HCT116 (cell line): ENCODE measurements around the gene TWF2. TPM values are rescaled to one million over a fixed set of nuclear protein-coding genes. Genes with fewer than 3 reads are reported as not detected.

Experiments
- ATAC-seq: fragments of 200-7000 bp; cut with Tn5 transposase; 2 replicates; pipeline ENCODE4 v1.9.1; 2020; ENCODE audit warnings: mild to moderate bottlenecking, moderate library complexity
- BruUV-seq: library from RNA; stranded (reverse); fragments of 400-500 nt; replicated peaks from 2 replicates; lab custom pipeline; 2021; lab: Mats Ljungman, UMichigan
- CTCF ChIA-PET: fragments of 300-600 bp; sonication (Branson Sonifier 250); formaldehyde crosslinking; loops from one replicate; lab custom pipeline; 2021; ENCODE audit warnings: antibody characterized with exemption; lab: Charles Lee
- POLR2A ChIA-PET: fragments of 300-600, 350-600 bp; sonication (Branson Sonifier 250); formaldehyde crosslinking; loops from one replicate; lab custom pipeline; 2021; ENCODE audit warnings: antibody characterized with exemption; lab: Charles Lee
- RAD21 ChIA-PET, 2 experiments: fragments of 300-600 bp; sonication (Branson Sonifier 250); formaldehyde crosslinking; loops; one replicate each; lab custom pipeline; 2023; ENCODE audit warnings: low total read pairs in 2 of 2; ENCODE audit not compliant: uncharacterized antibody in 2 of 2, unreplicated experiment in 2 of 2, low non-redundant PET in 1 of 2; lab: Charles Lee
- DNase-seq: peaks from one replicate; pipeline ENCODE4 v3.0.0-alpha.2; 2010; ENCODE audit warnings: low read depth, low spot score
- H2AFZ ChIP-seq: fragments of 200-600 bp; shearing (Covaris generic), sonication (generic); 2 replicates; pipeline ENCODE4 v1.6.1; 2017; ENCODE audit warnings: low read depth, mixed run types, mixed read lengths, antibody characterized with exemption, low read length; ENCODE audit not compliant: poor library complexity, severe bottlenecking
- H3K27ac ChIP-seq: 2 replicates; pipeline ENCODE4 v1.5.1; 2012; ENCODE audit warnings: low read depth, low read length
- H3K27me3 ChIP-seq: fragments of 200-600 bp; sonication (generic); 2 replicates; pipeline ENCODE4 v1.6.1; 2016; ENCODE audit warnings: mixed run types, low read length, mixed read lengths; ENCODE audit not compliant: insufficient read depth
- H3K36me3 ChIP-seq, 2 experiments: fragments of 200-500 bp in 1 of 2; fragments of 200-600 bp in 1 of 2; sonication (Bioruptor generic) in 1 of 2; sonication (generic) in 1 of 2; 2 replicates each; pipeline versions ENCODE4 v1.5.1 to v1.6.1; 2014 to 2016; ENCODE audit warnings: low read length in 2 of 2, inconsistent platforms in 1 of 2, mixed read lengths in 1 of 2, mixed run types in 1 of 2; ENCODE audit not compliant: insufficient read depth in 2 of 2, control insufficient read depth in 1 of 2
- H3K4me1 ChIP-seq, 2 experiments: fragments of 200-600 bp in 1 of 2; sonication (generic) in 1 of 2; 2 replicates each; pipeline versions ENCODE4 v1.5.1 to v1.6.1; 2012 to 2017; ENCODE audit warnings: low read length in 2 of 2, inconsistent platforms in 1 of 2, mild to moderate bottlenecking in 1 of 2, mixed read lengths in 1 of 2, mixed run types in 1 of 2, moderate library complexity in 1 of 2; ENCODE audit not compliant: insufficient read depth in 2 of 2, control insufficient read depth in 1 of 2
- H3K4me2 ChIP-seq: fragments of 200-600 bp; sonication (generic); 2 replicates; pipeline ENCODE4 v1.6.1; 2017; ENCODE audit warnings: mixed run types, low read length, mixed read lengths
- H3K4me3 ChIP-seq, 2 experiments: fragments of 200-600 bp in 1 of 2; sonication (generic) in 1 of 2; replicated peaks in 1 of 2; 2 replicates each; pipeline ENCODE4 v1.5.1; 2011 to 2016; ENCODE audit warnings: low read length in 2 of 2, control low read depth in 1 of 2, low read depth in 1 of 2, mild to moderate bottlenecking in 1 of 2, mixed read lengths in 1 of 2, mixed run types in 1 of 2
- H3K79me2 ChIP-seq: fragments of 200-600 bp; sonication (generic); 2 replicates; pipeline ENCODE4 v1.6.1; 2017; ENCODE audit warnings: mild to moderate bottlenecking, mixed run types, low read length, moderate library complexity, mixed read lengths; ENCODE audit not compliant: insufficient read depth
- H3K9ac ChIP-seq: fragments of 200-600 bp; sonication (generic); 2 replicates; pipeline ENCODE4 v1.6.1; 2016; ENCODE audit warnings: low read length, mixed read lengths
- H3K9me2 ChIP-seq: fragments of 200-600 bp; sonication (generic), shearing (Covaris generic); 2 replicates; pipeline ENCODE4 v1.6.1; 2017; ENCODE audit warnings: mixed run types, mild to moderate bottlenecking, moderate library complexity; ENCODE audit not compliant: insufficient read depth
- H3K9me3 ChIP-seq, 2 experiments: fragments of 200-500 bp in 1 of 2; fragments of 200-600 bp in 1 of 2; sonication (Bioruptor generic) in 1 of 2; sonication (generic) in 1 of 2; 2 replicates each; pipeline ENCODE4 v1.6.1; 2014 to 2017; ENCODE audit warnings: low read length in 2 of 2, mixed read lengths in 2 of 2, inconsistent platforms in 1 of 2, low read depth in 1 of 2, mild to moderate bottlenecking in 1 of 2, mixed run types in 1 of 2, moderate library complexity in 1 of 2; ENCODE audit not compliant: control insufficient read depth in 1 of 2, insufficient read depth in 1 of 2
- H4K20me1 ChIP-seq: fragments of 200-600 bp; sonication (generic), shearing (Covaris generic); 2 replicates; pipeline ENCODE4 v1.6.1; 2017; ENCODE audit warnings: mixed run types, mild to moderate bottlenecking, moderate library complexity; ENCODE audit not compliant: insufficient read depth
- CBX3 ChIP-seq: IDR thresholded peaks from 2 replicates; pipeline ENCODE4 v1.6.1; 2012; ENCODE audit warnings: low read depth
- ELF1 ChIP-seq: IDR thresholded peaks from 2 replicates; pipeline ENCODE4 v1.6.1; 2012; ENCODE audit warnings: low read depth, borderline replicate concordance
- JUND ChIP-seq: IDR thresholded peaks from 2 replicates; pipeline ENCODE4 v1.6.1; 2012
- POLR2A ChIP-seq: IDR thresholded peaks from 2 replicates; pipeline ENCODE4 v1.7.0; 2011; ENCODE audit warnings: borderline replicate concordance; ENCODE audit not compliant: insufficient read depth, insufficient read length; ENCODE audit errors: extremely low read depth
- POLR2AphosphoS5 ChIP-seq: IDR thresholded peaks from 2 replicates; pipeline ENCODE4 v1.6.1; 2011; ENCODE audit warnings: mild to moderate bottlenecking, low read depth, low read length, moderate library complexity
- SRF ChIP-seq: IDR thresholded peaks from 2 replicates; pipeline ENCODE4 v1.6.1; 2012; ENCODE audit warnings: low read depth
- ZNF274 ChIP-seq: fragments of 200-500 bp; sonication (Bioruptor generic); IDR thresholded peaks from 2 replicates; pipeline ENCODE4 v1.6.1; 2014; ENCODE audit warnings: mild to moderate bottlenecking, low read depth, low read length, inconsistent platforms
- intact Hi-C: fragments of 100-400 bp; cut with micrococcal nuclease; formaldehyde crosslinking; loops from 2 replicates; pipeline ENCODE4 v1.10.0; 2022
- total RNA-seq: library from RNA; stranded (reverse); gene quantifications from one replicate; pipeline ENCODE4 v1.2.1, GENCODE V29; 2021; ENCODE audit not compliant: unreplicated experiment
- TF ChIP-seq, protein P1 (sequence below), 3 experiments: fragments of 200-600 bp in 1 of 3; sonication (generic) in 1 of 3; IDR thresholded peaks in 2 of 3; conservative IDR thresholded peaks in 1 of 3; 2 replicates each; pipeline ENCODE4 v1.5.1; 2012 to 2017; ENCODE audit warnings: low read depth in 2 of 3, low read length in 2 of 3, antibody characterized with exemption in 1 of 3, borderline replicate concordance in 1 of 3, control low read depth in 1 of 3, mild to moderate bottlenecking in 1 of 3, mixed read lengths in 1 of 3, mixed run types in 1 of 3, moderate library complexity in 1 of 3; ENCODE audit not compliant: insufficient read depth in 1 of 3

TWF2 gene
- total RNA-seq, 1 experiment from 2014 or later = 100 TPM

DNA sequence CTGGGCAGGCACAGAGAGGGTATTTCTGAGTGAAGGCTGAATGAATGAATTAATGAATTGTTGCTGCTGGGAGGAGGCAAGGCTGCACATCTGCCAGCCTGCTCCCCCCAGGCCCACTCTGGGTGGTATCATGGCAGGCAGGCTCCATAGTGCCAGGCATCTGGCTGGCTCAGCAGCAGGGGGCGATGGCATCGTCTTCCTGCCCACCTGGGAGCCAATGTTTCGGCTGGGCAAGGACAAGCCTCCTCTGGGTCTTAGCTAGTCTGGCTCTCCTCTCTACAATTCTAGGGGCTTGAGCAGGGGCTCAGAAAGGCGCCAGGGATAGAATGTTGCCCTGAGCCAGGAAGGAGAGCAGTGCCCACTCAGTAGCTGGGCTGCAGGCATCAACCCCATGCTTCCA is 11.8 kb downstream of the TWF2 start:
- H3K9me3 ChIP-seq = no peaks in the 10 kb centered on the region
- H3K27ac ChIP-seq = no peak overlapping the region
- no peaks in the 10 kb centered on the region for H3K79me2 ChIP-seq
- TF ChIP-seq JUND = no peak
- TF ChIP-seq ZNF274 = no peak
- TF ChIP-seq POLR2AphosphoS5 = no peak
- no peak for TF ChIP-seq ELF1
- TF ChIP-seq, protein P1, sequence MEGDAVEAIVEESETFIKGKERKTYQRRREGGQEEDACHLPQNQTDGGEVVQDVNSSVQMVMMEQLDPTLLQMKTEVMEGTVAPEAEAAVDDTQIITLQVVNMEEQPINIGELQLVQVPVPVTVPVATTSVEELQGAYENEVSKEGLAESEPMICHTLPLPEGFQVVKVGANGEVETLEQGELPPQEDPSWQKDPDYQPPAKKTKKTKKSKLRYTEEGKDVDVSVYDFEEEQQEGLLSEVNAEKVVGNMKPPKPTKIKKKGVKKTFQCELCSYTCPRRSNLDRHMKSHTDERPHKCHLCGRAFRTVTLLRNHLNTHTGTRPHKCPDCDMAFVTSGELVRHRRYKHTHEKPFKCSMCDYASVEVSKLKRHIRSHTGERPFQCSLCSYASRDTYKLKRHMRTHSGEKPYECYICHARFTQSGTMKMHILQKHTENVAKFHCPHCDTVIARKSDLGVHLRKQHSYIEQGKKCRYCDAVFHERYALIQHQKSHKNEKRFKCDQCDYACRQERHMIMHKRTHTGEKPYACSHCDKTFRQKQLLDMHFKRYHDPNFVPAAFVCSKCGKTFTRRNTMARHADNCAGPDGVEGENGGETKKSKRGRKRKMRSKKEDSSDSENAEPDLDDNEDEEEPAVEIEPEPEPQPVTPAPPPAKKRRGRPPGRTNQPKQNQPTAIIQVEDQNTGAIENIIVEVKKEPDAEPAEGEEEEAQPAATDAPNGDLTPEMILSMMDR (IDR thresholded peaks at IDR 0.05 in 2 of 3, conservative IDR thresholded peaks at IDR 0.05 in 1 of 3; ENCODE audit: borderline replicate concordance in 1 of 3, insufficient read depth in 1 of 3, low read depth in 2 of 3, low read length in 2 of 3) = peak in 2 of 3 experiments; percentile 30 to 38; a peak in 3 of 6 replicates
- no peak for TF ChIP-seq CBX3
- TF ChIP-seq SRF = no peak
- no peak for TF ChIP-seq POLR2A
- DNase-seq (no peak), ATAC-seq (0 out of 2 replicates have a peak, but pooled peaks have one; percentile 22)
- ChIA-PET RAD21 (no interaction called here), POLR2A (interaction anchor here (0.9 kb wide), 1 partner anchor 10 kb away, joined by 4 read pairs; no protein-coding TSS in a partner anchor), CTCF (interaction anchor here (0.8 to 1.6 kb wide), 2 partner anchors 10 to 52 kb away, joined by 3 to 5 read pairs; partner anchors contain the start of gene WDR82)
- H3K27me3 ChIP-seq = no peaks in the 10 kb centered on the region
- H4K20me1 ChIP-seq = no peaks in the 10 kb centered on the region
- no peak overlapping the region for H2AFZ ChIP-seq
- H3K9ac ChIP-seq = no peak overlapping the region
- BruUV-seq = no TSS peak
- H3K9me2 ChIP-seq = no peaks in the 10 kb centered on the region
- H3K4me2 ChIP-seq = no peak overlapping the region
- intact Hi-C loops = no loop called here
- no peak overlapping the region for H3K4me3 ChIP-seq
- H3K36me3 ChIP-seq = peaks cover 17% of the 10 kb centered on the region in 2 experiments; a peak in 3 of 4 replicates
- H3K4me1 ChIP-seq = no peaks in the 10 kb centered on the region
